OCI-LY1 (cell line): Measurements from ENCODE around the gene CEP131.

ENCODE experiments used
- H2AFZ ChIP-seq: fragments of 200-600 bp; sonication (generic), shearing (Covaris generic); 2 replicates; pipeline ENCODE4 v1.6.0; 2014; ENCODE audit warnings: antibody characterized with exemption, mild to moderate bottlenecking, low read length
- H3F3A ChIP-seq: fragments of 200-600 bp; sonication (generic), shearing (Covaris generic); 2 replicates; pipeline ENCODE4 v1.6.0; 2014; ENCODE audit warnings: mild to moderate bottlenecking, antibody characterized with exemption, low read length, moderate library complexity; ENCODE audit not compliant: insufficient read depth
- H3K27ac ChIP-seq: fragments of 200-600 bp; sonication (generic); 2 replicates; pipeline ENCODE4 v1.5.1; 2014; ENCODE audit warnings: low read length, mixed run types, mild to moderate bottlenecking, low read depth; ENCODE audit not compliant: poor library complexity, severe bottlenecking
- H3K27me3 ChIP-seq: fragments of 200-600 bp; sonication (generic); 2 replicates; pipeline ENCODE4 v1.6.0; 2014; ENCODE audit warnings: antibody characterized with exemption, mild to moderate bottlenecking, low read length, moderate library complexity; ENCODE audit not compliant: insufficient read depth
- H3K36me3 ChIP-seq: fragments of 200-600 bp; sonication (generic); 2 replicates; pipeline ENCODE4 v1.6.1; 2014; ENCODE audit warnings: mild to moderate bottlenecking, antibody characterized with exemption, low read length, moderate library complexity, mixed read lengths; ENCODE audit not compliant: insufficient read depth
- H3K4me1 ChIP-seq: fragments of 200-600 bp; sonication (generic); 2 replicates; pipeline ENCODE4 v1.5.1; 2014; ENCODE audit warnings: mild to moderate bottlenecking, low read length, moderate library complexity; ENCODE audit not compliant: insufficient read depth, severe bottlenecking
- H3K4me2 ChIP-seq: fragments of 200-600 bp; sonication (generic), shearing (Covaris generic); 2 replicates; pipeline ENCODE4 v1.6.1; 2014; ENCODE audit warnings: low read length
- H3K4me3 ChIP-seq: fragments of 200-600 bp; sonication (generic); 2 replicates; pipeline ENCODE4 v1.5.1; 2014; ENCODE audit warnings: low read length, low read depth, mild to moderate bottlenecking, mixed read lengths; ENCODE audit not compliant: poor library complexity, severe bottlenecking
- H3K79me2 ChIP-seq: fragments of 200-600 bp; shearing (Covaris generic); 2 replicates; pipeline ENCODE4 v1.6.1; 2016; ENCODE audit warnings: mixed run types, low read length, mixed read lengths; ENCODE audit not compliant: insufficient read depth
- H3K9ac ChIP-seq: fragments of 200-600 bp; sonication (generic), shearing (Covaris generic); 2 replicates; pipeline ENCODE4 v1.6.1; 2014; ENCODE audit warnings: mild to moderate bottlenecking, low read length, mixed read lengths
- H3K9me2 ChIP-seq: fragments of 200-600 bp; sonication (generic), shearing (Covaris generic); 2 replicates; pipeline ENCODE4 v1.6.1; 2014; ENCODE audit warnings: low read depth, mild to moderate bottlenecking, low read length, mixed read lengths
- H3K9me3 ChIP-seq: fragments of 200-600 bp; shearing (Covaris generic); 2 replicates; pipeline ENCODE4 v1.6.1; 2014; ENCODE audit warnings: low read length, mixed read lengths
- H4K20me1 ChIP-seq: fragments of 200-600 bp; sonication (generic), shearing (Covaris generic); 2 replicates; pipeline ENCODE4 v1.6.0; 2016; ENCODE audit warnings: mild to moderate bottlenecking, low read length; ENCODE audit not compliant: insufficient read depth
- EZH2 ChIP-seq: fragments of 200-600 bp; sonication (generic), shearing (Covaris generic); IDR thresholded peaks from 2 replicates; pipeline ENCODE4 v1.8.0; 2017; ENCODE audit warnings: borderline replicate concordance, mixed run types, mild to moderate bottlenecking, antibody characterized with exemption, low read length, moderate library complexity, mixed read lengths
- TF ChIP-seq, protein P1 (sequence below): fragments of 200-600 bp; sonication (generic), shearing (Covaris generic); IDR thresholded peaks from 2 replicates; pipeline ENCODE4 v1.5.1; 2017; ENCODE audit warnings: mild to moderate bottlenecking, antibody characterized with exemption, low read length, moderate library complexity, mixed read lengths

The CEP131 gene

DNA sequence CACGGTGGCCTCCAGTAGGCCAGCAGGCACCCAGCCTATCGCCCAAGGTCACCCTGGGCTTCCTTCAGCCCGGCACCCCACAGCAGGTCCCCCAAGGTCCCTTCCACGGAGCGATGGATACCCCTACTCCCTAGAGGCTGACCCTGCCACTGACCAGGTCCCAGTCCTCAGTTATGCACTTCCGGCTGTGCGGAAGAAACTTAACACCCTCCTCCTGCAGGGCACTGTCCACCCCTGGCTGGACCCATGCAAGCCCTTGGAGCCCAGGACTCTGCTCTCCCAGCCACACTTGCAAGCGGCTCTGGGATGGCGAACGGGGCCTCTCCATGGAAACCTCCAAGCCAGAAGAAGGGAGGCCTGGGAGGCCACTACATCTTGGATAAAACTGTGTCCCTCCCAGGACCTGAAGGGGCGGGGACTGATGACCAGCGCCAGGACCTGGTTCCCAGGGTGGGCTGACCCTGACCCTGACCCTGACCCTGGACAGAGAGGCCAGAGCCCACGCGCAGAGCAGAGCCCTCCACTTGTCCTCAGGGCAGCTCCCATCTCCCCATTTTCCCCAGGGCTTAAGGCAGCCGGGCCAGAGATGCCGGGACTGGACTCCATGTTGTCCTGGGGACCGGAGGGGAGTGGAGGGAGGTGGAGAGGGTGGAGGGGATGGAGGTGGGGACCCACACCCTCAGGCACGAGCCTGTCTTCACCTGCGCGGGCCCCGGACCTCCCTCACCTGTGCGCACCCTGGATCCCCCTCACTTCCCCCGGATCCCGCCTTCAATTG is 734 bp downstream of the CEP131 start:
- peaks cover 18% of the 10 kb centered on the region for H3K4me1 ChIP-seq
- TF ChIP-seq, protein P1, sequence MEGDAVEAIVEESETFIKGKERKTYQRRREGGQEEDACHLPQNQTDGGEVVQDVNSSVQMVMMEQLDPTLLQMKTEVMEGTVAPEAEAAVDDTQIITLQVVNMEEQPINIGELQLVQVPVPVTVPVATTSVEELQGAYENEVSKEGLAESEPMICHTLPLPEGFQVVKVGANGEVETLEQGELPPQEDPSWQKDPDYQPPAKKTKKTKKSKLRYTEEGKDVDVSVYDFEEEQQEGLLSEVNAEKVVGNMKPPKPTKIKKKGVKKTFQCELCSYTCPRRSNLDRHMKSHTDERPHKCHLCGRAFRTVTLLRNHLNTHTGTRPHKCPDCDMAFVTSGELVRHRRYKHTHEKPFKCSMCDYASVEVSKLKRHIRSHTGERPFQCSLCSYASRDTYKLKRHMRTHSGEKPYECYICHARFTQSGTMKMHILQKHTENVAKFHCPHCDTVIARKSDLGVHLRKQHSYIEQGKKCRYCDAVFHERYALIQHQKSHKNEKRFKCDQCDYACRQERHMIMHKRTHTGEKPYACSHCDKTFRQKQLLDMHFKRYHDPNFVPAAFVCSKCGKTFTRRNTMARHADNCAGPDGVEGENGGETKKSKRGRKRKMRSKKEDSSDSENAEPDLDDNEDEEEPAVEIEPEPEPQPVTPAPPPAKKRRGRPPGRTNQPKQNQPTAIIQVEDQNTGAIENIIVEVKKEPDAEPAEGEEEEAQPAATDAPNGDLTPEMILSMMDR = no peak
- TF ChIP-seq EZH2 = no peak

DNA sequence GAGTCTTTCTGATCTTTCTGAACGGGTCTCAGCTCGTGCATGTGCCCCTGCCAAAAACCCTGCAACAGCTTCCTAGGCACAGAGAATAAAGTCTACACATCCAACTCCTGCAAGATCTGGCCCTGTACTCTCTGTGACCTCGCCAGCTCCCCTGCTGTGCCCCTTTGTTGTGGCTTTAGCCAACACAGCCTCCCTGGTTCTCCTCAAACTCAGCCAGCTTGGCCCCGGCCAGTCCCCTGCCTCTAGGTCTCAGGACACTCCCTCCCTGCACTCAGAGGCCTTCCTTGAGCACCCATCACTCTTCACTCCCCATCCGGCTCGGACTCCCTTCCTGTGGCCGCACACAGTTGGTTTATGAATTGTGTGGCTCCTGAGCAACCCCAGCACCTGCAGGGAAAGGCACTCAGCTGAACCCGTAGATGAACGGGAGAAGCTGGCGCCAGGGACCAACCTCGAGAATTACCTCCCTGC is 1.4 kb downstream of the CEP131 start:
- H3K9ac ChIP-seq = peak overlapping the region; percentile 80; the same call in 1 of the 2 replicates
- H3K36me3 ChIP-seq = 0 out of 2 replicates have a peak, but pooled peaks cover 5% of the 10 kb centered on the region
- no peaks in the 10 kb centered on the region for H3K79me2 ChIP-seq
- no peak overlapping the region for H2AFZ ChIP-seq
- no peaks in the 10 kb centered on the region for H3K9me3 ChIP-seq
- no peak overlapping the region for H3K27ac ChIP-seq
- H3K27me3 ChIP-seq = no peaks in the 10 kb centered on the region; the same call in 1 of the 2 replicates
- peaks cover 18% of the 10 kb centered on the region for H3K4me1 ChIP-seq
- no peak for TF ChIP-seq EZH2
- TF ChIP-seq, protein P1 = no peak
- no peaks in the 10 kb centered on the region for H3K9me2 ChIP-seq
- H3F3A ChIP-seq = no peaks in the 10 kb centered on the region; the same call in 1 of the 2 replicates
- H3K4me3 ChIP-seq = peak overlapping the region; percentile 87
- H4K20me1 ChIP-seq = no peaks in the 10 kb centered on the region
- peak overlapping the region; percentile 84 for H3K4me2 ChIP-seq

More for the DNA sequence above, 734 bp downstream of the CEP131 start:
- Histone ChIP-seq H2AFZ (no peak overlapping the region), H3K27me3 (no peaks in the 10 kb centered on the region; the same call in 1 of the 2 replicates), H3K9ac (peak overlapping the region; percentile 80), H3K27ac (no peak overlapping the region), H3K79me2 (no peaks in the 10 kb centered on the region), H3K9me2 (no peaks in the 10 kb centered on the region), H3K4me2 (peak overlapping the region; percentile 84), H3K36me3 (no peaks in the 10 kb centered on the region), H3K4me3 (peak overlapping the region; percentile 87), H3F3A (no peaks in the 10 kb centered on the region; the same call in 1 of the 2 replicates), H3K9me3 (no peaks in the 10 kb centered on the region), H4K20me1 (no peaks in the 10 kb centered on the region)

DNA sequence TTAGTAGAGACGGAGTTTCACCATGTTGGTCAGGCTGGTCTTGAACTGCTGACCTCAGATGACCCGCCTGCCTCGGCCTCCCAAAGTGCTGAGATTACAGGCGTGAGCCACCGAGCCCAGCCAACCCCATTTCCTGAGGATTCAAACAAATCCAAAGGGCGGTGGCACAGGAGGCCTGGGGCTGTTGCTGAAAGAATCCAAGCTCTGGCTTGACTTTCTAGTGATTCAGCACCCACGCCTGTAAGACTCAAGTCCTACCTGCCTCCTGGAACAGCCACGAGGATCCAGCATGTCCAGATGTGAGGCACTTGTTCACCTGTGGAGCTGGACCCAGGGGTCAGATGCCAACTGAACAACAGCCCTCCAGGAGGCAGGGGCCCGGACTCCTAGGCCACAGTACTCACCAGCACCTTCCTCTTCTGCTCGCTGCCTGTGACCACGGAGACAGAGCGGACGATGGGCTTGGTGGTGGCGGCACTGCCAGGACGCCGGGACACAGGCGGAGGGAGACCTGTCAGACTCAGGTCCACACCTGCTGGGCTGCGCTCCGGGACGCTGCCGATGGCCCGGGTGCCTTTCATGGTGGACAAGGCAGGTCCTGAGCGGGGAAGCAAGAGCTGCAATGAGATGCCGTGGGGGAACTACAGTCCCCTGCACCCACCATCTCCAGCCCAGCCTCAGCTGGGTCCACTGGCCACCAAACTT is 3.1 kb downstream of the CEP131 start:
- H2AFZ ChIP-seq = no peak overlapping the region
- no peaks in the 10 kb centered on the region for H3K9me2 ChIP-seq
- H3K27ac ChIP-seq = no peak overlapping the region
- H3K9ac ChIP-seq = no peak overlapping the region
- no peak overlapping the region for H3K4me3 ChIP-seq
- H3K4me1 ChIP-seq = peaks cover 18% of the 10 kb centered on the region
- no peaks in the 10 kb centered on the region for H3K79me2 ChIP-seq
- H3K36me3 ChIP-seq = 0 out of 2 replicates have a peak, but pooled peaks cover 7% of the 10 kb centered on the region
- no peaks in the 10 kb centered on the region for H3K9me3 ChIP-seq
- no peaks in the 10 kb centered on the region for H3F3A ChIP-seq
- TF ChIP-seq, protein P1 = no peak
- TF ChIP-seq EZH2 = no peak
- H3K27me3 ChIP-seq = no peaks in the 10 kb centered on the region
- H4K20me1 ChIP-seq = no peaks in the 10 kb centered on the region
- no peak overlapping the region for H3K4me2 ChIP-seq
